COLO668 (cell line): ENCODE measurements around the gene SLC5A9.
A peak's percentile ranks its signal among the peaks of the same experiment; 100 is the strongest.
"Not testable (repeated sequence)": the region's sequence is repeated elsewhere in the genome, so short reads cannot be mapped to it uniquely, and the experiment has no call there.

ENCODE experiments used
- DNase-seq: peaks from one replicate; lab custom pipeline; 2025; ENCODE audit not compliant: unreplicated experiment; lab: John Stamatoyannopoulos, UW

The SLC5A9 gene

DNA sequence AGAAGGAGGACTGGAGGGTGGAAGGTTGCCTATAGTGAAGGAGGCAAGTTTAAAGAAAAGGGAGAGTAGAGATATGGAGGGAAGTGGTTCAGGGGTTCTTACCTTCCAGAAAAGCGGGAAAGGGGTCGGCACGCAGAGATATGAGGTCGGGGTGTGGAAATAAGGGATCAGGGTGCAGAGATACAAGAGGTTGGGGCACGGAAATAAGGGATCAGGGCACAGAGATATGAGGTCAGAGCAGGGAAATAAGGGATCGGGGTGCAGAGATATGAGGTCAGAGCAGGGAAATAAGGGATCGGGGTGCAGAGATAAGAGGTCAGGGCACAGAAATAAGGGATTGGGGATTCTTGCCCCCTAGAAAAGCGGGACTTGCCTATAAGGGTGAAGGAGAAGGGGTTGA is 9.1 kb upstream of the SLC5A9 start:
- DNase-seq, result not testable (repeated sequence)

DNA sequence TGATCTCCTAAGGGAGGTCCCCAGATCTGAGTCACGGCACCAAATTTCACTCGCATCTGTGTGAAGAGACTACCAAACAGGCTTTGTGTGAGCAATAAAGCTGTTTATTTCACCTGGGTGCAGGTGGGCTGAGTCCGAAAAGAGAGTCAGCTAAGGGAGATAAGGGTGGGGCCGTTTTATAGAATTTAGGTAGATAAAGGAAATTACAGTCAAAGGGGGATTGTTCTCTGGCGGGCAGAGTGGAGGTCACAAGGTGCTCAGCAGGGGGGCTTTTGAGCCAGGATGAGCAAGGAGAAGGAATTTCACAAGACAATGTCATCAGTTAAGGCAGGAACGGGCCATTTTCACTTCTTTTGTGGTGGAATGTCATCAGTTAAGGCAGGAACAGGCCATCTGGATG is 8.2 kb upstream of the SLC5A9 start:
- DNase-seq, result not testable (repeated sequence)

DNA sequence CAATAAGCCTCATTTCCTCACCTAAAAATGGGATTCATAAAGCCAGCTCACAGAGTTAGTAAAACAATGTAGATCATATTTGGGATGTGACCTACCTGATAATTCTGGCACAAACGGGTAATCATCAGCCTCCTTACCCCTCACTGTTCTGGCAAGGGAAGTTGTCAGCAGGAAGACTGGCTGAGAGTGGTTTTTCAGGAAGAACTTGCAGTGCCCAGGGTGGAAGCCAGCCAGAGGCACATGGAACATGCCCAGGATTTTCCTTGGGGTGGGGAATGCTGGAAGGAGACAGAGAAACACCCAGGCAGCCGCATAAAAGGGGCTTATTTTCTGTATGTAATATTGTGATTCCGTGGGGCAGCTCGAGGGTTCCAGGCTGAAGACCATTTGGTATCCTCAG is 7.7 kb upstream of the SLC5A9 start:
- DNase-seq, result no peak

DNA sequence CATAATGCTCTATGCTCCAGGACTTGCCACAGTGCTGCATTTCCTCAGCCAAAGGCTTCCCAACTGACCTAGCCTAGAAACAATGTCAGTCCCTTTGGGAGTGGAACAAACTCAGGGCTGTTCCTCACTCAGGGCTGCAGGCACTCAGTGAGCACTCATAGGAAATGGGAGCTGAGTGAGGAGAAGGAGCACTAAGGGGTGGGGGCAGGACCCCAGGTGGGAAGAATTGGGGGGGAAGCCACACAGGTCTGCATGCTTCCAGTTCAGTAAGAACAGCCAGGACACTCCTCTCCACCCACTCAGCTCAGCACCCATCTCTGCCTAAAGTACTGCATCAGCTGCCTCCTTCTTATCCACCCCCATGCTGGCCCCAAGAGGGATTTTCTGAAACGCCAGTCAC is 7.3 kb upstream of the SLC5A9 start:
- DNase-seq, result no peak

DNA sequence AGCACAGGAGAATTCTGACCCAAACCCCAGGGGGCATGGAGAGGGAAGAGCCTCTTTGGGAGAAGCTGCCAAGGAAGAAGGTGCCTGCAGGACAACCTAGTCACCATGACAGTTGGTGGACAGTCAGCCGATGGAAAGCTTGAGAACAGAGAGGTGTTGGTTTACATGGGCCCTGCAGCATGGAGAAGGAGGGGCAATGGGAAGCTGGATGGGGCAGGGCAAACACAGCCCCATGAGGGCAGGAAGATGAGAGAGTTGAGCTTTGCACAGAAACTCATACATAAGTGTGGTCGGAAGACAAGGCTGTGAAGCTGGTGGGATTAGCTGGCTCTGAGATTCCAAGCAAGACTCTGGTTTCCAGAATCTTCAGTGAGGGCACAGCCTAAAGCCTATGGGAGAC is 6.6 kb upstream of the SLC5A9 start:
- no peak for DNase-seq

DNA sequence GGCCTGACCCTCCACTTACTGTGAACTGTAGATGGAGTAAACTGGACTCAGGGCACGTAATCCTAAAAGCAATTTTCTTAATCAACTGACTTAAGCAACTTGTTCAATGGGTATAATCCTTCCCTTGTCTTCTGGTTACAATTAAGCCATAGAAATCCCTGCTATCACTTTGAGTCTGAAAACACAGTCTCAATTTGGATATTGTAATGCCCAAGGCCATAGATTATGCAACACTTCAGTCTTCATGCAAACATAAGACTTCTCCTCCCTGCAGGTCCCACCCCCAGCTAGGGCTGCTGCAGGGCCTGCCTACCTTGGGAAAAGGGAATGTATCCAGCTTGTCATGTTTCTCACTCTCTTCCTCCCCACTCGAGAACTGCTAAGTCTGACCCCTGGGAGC is 6.2 kb upstream of the SLC5A9 start:
- DNase-seq, result no peak

DNA sequence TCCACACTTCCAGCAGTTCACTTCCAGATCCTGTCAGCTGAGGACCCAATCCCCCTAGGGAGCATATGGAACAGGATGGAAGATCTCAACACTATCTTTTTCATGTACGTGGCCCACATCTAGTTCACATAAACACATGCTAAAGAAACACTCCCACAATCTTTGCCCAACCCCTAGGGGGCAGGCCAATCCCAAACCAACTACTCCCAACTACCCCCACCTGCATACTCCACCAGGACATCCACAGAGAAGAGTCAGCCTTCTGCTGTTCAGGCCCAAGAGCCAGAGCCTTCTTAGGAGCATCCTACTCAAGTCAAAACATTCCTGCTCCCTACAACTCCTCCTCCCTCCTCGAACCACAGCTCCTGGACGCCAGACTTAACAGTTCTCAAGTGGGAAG is 5.6 kb upstream of the SLC5A9 start:
- DNase-seq, result no peak

DNA sequence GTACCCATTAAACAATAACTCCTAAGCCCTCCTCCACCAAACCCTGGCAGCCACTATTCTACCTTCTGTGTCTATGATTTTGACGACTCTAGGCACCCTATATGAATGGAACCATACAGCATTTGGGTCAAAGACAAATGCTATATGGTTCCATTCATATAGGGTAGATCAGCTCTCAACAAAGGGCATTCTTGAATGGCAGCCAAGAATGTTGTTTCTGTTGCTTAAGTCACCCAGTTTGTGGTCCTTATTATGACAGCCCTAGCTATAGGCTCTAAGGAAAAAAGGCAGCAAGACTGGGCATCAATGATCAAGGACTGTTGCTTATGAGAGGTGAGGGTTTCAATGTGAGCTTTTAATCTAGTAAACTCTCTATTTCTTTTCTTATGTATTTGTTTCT is 4.7 kb upstream of the SLC5A9 start:
- no peak for DNase-seq

DNA sequence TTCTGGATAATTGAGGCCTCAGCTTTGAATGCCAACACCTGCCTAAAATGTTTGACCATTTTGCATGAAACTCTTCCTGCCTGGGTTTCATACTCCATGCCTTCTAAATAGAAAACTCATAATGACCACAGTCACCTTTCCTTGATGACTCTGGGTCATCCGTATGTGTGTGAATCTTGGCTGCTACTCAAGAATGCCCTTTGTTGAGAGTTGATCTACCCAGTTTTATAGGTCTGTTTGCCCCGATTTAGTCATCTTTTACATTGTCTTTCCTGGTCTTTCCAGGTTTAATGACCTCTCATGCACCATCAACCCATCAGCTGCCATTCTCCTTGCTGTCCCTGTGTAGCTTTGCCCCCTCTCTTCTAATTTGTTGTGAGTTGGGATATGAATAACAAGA is 2.7 kb upstream of the SLC5A9 start:
- no peak for DNase-seq

DNA sequence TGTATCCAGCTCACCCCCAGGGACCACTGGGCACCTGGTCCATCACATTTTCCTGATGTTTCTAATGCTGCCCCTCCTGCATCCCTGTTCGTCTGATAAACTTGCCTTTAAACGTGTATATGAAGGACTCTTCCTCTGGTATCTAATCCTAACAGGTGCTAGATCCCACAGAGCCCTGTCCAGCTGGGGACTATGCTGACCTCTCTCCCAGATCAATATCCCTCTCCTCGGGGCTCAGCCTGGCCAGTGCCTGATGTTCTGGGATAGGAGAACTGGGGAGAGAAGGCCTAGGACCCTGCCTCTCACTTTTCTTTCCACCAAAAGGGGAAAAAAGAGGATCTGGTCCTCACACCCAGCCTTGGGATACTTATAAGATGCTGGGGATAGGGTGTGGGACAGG is 1.4 kb upstream of the SLC5A9 start:
- DNase-seq, result no peak

DNA sequence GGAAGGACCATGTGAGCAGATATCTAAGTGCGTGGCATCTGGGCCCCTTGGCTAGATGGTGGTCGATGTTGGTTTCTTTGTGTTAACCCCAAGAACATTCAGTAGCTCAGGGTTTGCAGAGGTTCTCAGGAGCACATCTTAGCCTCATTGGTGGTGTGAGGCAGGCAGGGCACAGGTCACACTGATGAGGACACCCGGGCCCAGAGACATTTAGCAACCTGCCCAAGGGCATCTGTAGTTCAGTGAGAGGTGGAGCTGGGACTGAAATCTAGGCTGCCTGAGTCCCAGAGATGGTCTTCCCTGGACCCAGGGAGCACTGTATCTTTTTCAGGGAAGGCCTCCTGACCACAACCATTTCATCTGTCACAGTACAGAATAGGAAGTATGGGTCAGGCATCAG is 859 bp upstream of the SLC5A9 start:
- DNase-seq, result no peak

DNA sequence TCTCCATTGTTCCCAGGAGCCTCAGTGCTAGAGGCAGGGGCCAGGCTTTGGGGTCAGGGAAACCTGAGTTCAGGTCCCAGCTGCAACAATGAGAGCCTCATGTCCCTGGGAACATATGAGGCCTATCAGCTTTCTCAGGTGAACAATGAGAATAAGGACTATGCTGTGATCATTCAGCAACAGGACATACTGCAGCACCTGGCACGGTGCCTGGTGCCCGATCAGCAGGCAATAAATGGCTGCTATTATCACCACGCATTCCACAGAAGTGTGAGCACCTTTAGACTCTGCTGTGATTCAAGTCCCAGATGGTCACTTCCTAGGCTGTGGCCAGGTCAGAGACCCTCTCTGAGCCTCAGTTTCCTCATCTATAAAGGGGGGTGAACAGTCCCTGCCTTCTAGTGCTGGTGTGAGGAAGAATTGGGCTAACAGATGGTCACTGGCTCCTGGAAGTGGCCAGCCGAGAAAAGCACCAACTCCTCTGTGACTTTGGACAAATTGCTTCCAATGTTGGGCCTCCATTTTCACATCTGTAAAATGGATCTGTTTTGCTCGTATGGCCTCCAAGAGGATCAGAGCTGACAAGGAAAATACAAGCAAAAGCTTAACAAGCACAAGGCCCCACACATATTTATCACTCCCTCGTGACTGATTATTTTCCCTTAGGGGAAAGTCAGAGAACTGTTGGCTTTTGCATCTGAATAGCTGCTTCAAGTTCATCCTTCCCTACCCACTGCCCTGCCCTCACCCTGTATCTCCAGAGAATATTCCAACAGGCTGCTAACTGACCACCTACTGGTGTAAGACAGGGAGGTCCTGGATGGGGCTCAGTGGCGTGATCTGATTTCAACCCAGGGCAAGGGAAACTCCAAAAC is 1.1 kb downstream of the SLC5A9 start:
- DNase-seq, result peak; percentile 85

DNA sequence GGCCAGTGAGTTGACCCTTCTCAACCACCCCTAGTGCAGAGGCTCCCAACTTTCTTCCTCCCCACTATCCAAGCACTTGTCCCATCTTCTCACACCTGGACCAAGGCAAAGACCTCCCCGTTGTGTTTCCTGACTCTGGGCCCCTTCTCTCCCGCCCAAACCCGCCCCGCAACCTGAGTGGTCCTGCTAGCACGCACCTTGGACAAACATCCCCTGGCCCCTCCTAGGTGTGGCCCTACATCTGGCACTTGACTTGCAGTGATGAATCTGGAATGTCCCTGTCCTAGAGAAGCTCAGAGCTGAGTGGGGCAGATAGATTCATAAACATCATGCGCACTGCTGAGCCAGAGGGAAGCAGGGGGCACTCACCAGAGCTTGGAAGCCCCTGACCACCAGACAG is 2.3 kb downstream of the SLC5A9 start:
- no peak for DNase-seq

DNA sequence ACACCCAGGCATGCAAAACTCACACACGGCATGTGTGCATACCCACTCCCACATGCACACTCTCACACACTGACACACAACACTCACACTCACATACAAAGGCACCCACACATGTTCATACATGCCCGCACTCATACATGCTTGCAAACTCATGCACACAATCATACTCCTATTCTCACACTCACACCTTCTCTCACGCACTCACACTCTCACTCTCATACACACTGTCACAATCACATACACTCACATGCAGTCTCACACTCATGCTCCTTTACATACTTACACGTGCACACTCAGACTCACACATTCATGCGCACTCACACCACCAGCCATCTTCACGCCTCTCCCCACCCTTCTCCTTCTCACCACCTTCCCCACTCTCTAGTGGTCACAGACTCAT is 3.1 kb downstream of the SLC5A9 start:
- no peak for DNase-seq

DNA sequence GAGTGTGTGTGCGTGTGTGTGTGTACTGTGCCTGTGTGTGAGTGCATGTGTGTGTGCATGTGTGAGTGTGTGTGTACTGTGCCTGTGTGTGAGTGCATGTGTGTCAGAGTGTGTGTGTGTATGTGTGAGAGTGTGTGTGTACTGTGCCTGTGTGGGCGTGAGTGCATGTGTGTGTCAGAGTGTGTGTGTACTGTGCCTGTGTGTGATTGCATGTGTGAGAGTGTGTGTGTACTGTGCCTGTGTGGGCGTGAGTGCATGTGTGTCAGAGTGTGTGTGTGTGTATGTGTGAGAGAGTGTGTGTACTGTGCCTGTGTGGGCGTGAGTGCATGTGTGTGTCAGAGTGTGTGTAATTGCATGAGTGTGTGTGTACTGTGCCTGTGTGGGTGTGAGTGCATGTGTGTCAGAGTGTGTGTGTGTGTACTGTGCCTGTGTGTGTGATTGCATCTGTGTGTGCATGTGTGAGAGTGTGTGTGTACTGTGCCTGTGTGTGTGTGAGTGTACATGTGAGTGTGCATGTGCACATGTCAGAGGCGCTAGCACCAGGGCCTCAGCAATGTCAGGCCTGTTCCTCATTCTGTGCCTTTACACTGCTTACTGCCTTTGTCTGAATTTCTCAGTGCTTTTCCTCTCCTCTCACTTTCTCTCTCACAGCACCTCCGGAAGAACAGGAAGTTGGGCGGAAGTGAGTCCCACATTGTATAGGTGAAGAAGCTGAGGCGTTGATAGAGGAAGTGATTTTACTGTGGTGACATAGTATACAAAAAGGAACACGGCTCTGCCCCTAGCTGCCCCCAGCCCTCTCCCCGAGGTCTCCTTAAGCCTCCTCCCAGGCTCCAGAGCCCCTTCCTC is 4.9 kb downstream of the SLC5A9 start:
- DNase-seq, result no peak

DNA sequence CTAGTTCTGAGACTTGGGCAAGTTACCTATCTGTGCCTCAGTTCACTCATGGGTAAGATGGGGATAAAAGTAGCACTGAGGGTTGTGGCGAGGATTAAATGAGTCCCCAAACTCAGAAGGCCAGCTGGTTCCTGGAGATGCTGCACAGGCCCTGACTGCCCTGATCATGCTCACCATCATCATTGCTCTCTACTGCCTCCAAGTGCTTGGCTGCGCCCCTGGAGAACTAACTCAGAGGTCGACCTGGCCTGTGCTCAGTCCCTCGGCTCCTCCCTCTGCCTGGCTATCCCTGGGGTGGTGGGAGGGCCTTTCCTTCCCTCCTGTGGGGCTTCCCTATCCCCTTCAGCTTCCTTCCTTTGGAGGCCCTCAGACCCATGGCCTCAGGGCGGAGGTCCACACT is 5.6 kb downstream of the SLC5A9 start:
- peak; percentile 33 for DNase-seq

DNA sequence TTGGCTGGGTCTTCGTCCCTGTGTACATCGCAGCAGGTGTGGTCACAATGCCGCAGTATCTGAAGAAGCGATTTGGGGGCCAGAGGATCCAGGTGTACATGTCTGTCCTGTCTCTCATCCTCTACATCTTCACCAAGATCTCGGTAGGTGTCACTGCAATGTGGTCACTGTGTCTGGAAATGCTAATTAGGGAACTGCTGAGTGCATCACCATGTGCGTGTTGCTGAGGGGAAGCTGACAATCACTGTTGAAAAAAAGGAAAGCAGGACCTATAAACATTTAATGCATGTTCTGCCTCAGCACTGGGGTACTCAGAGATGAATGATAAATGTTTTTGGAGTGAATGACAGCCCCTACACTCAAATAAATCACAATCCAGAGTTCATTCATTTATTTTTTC is 6.8 kb downstream of the SLC5A9 start:
- DNase-seq, result no peak

DNA sequence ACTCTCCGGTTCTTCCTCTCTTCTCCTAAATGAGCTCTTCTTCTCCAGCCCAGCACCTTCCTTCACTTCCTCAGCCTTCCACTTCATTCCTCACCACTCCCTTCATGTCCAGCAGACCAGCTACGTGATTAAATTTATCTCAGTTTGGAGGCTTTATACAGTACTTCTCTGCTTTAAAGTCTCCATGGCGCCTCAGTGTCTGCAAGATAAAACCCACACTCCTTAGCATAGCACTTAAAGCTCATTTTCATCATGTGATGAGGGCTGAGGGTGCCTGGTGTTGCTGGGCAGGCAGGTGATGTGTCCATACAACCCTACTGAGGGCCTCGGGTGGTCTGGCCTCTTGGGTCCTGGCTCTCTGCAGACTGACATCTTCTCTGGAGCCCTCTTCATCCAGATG is 7.7 kb downstream of the SLC5A9 start:
- DNase-seq, result no peak

DNA sequence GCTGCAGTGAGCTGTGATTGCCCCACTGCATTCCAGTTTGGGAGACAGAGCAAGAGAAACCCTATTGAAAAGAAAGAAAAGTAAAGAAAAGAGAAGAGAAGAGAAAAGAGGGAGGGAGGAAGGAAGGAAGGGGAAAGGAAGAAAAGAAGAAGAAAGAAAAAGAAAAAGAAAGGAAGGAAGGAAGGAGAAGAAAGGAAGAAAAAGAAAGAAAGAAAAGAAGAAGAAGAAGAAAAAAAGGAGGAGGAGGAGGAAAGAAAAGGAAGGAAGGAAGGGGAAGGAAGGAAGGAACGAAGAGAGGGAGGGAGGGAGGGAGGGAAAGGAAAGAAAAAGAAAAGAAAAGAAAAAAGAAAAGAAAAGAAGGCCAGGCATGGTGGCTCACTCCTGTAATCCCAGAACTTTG is 10.2 kb downstream of the SLC5A9 start:
- DNase-seq, result no peak

DNA sequence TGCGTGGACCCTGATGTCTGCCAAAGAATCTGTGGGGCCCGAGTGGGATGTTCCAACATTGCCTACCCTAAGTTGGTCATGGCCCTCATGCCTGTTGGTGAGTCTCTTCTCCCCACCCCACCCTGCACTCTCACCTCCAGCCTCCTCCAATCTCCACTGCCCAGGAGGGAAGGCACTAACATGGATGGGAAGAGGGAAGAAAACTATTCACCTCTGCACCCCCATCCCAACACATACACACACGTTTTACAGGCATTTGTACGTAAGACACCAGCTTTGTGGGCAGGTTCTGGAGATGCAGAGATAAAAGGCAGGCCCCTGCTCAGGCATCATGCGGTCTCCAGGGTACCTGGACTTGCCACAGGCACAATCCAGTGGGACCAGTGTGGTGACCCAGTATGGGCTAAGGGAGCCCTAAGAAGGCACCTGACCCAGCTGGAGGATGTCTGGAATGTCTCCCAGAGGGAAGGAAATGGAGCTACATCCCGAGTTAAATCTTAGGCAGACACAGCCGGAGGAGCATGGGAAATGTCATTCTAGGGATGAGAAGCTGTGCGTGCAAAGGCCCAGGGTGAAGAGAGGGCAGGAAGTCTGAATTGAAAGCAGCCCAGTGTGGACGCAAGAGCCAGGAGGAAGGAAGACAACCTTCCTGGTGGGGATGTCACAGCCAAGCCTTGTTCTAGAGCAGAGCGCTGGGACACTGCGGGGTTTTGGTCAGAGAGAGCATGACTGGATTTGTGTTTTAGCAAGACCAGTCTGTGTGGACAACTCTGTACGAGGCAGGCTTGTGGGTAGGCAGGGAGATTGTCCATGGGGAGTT is 11.4 kb downstream of the SLC5A9 start:
- DNase-seq, result no peak

DNA sequence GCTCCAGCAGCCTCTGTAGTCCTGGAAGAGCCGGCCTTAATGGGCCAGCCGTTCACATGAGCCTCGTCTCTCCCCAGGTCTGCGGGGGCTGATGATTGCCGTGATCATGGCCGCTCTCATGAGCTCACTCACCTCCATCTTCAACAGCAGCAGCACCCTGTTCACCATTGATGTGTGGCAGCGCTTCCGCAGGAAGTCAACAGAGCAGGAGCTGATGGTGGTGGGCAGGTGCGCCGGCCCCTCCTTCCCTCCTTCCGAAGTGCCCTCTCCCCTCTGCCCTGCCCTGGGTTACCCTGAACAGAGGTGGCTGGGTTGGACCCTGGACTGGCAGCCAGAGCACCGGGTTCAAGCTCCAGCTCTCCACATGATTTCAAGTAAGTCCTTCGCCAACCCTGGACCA is 13.1 kb downstream of the SLC5A9 start:
- DNase-seq, result no peak
